HUDEP-2 (cell line): ENCODE results near the gene SSC4D.
"Not testable (repeated sequence)": the region's sequence is repeated elsewhere in the genome, so short reads cannot be mapped to it uniquely, and the experiment has no call there.

Source experiments
- DNase-seq, 76 experiments: peaks; one replicate each; lab custom pipeline; 2025; ENCODE audit not compliant: unreplicated experiment in 76 of 76; lab: John Stamatoyannopoulos, UW

The SSC4D gene

GRCh38 chr7:76387789-76388188 is 21.7 kb downstream of the SSC4D start:
- DNase-seq = not testable (repeated sequence)

- no peak for DNase-seq
Measured at GRCh38 chr7:76386691-76387260, 22.7 kb downstream of the SSC4D start.

GRCh38 chr7:76383089-76383944 is 26.2 kb downstream of the SSC4D start:
- peak in 6 of 76 experiments; percentile 2 to 28 (median 12) for DNase-seq

GRCh38 chr7:76381814-76382213 is 27.7 kb downstream of the SSC4D start:
- no peak for DNase-seq

GRCh38 chr7:76380623-76380966 is 28.9 kb downstream of the SSC4D start:
- no peak for DNase-seq

- no peak for DNase-seq
Measured at GRCh38 chr7:76377186-76377918, 32.1 kb downstream of the SSC4D start.

- DNase-seq = no peak
Measured at GRCh38 chr7:76375251-76375650, 34.2 kb downstream of the SSC4D start.

GRCh38 chr7:76372984-76373833 is 36.3 kb downstream of the SSC4D start:
- DNase-seq = peak in 30 of 76 experiments; percentile 2 to 62 (median 26)

GRCh38 chr7:76371396-76371795 is 38.1 kb downstream of the SSC4D start:
- DNase-seq = no peak

GRCh38 chr7:76369018-76369417 is 40.5 kb downstream of the SSC4D start:
- DNase-seq = no peak

- no peak for DNase-seq
Measured at GRCh38 chr7:76368190-76368589, 41.3 kb downstream of the SSC4D start.

GRCh38 chr7:76364198-76364584 is 45.3 kb downstream of the SSC4D start:
- DNase-seq = no peak

GRCh38 chr7:76363754-76364153 is 45.7 kb downstream of the SSC4D start:
- not testable (repeated sequence) for DNase-seq

- no peak for DNase-seq
Measured at GRCh38 chr7:76359978-76360638, 49.4 kb downstream of the SSC4D start.

- DNase-seq = peak in 75 of 76 experiments; percentile 40 to 98 (median 91)
Measured at GRCh38 chr7:76359111-76359977, 50.2 kb downstream of the SSC4D start.

- DNase-seq = peak in 73 of 76 experiments; percentile 36 to 98 (median 83)
Measured at GRCh38 chr7:76358481-76359110, 50.9 kb downstream of the SSC4D start, which contains the start of gene YWHAG. Gene YWHAG, minus strand, starts transcription at chr7:76358991. Its CDS starts 183 bp downstream, at chr7:76358808.

GRCh38 chr7:76358011-76358480 is 51.5 kb downstream of the SSC4D start:
- peak in 41 of 76 experiments; percentile 5 to 61 (median 28) for DNase-seq

GRCh38 chr7:76357475-76358010 is 52.0 kb downstream of the SSC4D start:
- DNase-seq = peak in 8 of 76 experiments; percentile 2 to 40 (median 16)
